AG09309 (cell line): Measurements from ENCODE around the gene P2RX2.

ENCODE experiments used
- DNase-seq: peaks from one replicate; pipeline ENCODE4 v3.0.0-alpha.2; 2010; ENCODE audit warnings: low read depth
- H3K4me3 ChIP-seq: 2 replicates; pipeline ENCODE4 v1.5.1; 2011; ENCODE audit warnings: mild to moderate bottlenecking, low read depth, low read length, moderate library complexity; ENCODE audit not compliant: control insufficient read depth
- TF ChIP-seq, protein P1 (sequence below): IDR thresholded peaks from 2 replicates; pipeline ENCODE4 v1.5.1; 2011; ENCODE audit warnings: mild to moderate bottlenecking, low read depth, low read length, inconsistent platforms; ENCODE audit not compliant: insufficient read depth, control insufficient read depth; ENCODE audit errors: missing control alignments

Gene P2RX2

GRCh38 chr12:132600048-132601032 is 18.2 kb upstream of the P2RX2 start:
- H3K4me3 ChIP-seq, result peak overlapping the region; percentile 54
- DNase-seq, result no peak
- TF ChIP-seq, protein P1, sequence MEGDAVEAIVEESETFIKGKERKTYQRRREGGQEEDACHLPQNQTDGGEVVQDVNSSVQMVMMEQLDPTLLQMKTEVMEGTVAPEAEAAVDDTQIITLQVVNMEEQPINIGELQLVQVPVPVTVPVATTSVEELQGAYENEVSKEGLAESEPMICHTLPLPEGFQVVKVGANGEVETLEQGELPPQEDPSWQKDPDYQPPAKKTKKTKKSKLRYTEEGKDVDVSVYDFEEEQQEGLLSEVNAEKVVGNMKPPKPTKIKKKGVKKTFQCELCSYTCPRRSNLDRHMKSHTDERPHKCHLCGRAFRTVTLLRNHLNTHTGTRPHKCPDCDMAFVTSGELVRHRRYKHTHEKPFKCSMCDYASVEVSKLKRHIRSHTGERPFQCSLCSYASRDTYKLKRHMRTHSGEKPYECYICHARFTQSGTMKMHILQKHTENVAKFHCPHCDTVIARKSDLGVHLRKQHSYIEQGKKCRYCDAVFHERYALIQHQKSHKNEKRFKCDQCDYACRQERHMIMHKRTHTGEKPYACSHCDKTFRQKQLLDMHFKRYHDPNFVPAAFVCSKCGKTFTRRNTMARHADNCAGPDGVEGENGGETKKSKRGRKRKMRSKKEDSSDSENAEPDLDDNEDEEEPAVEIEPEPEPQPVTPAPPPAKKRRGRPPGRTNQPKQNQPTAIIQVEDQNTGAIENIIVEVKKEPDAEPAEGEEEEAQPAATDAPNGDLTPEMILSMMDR, result peak; percentile 82

DNA sequence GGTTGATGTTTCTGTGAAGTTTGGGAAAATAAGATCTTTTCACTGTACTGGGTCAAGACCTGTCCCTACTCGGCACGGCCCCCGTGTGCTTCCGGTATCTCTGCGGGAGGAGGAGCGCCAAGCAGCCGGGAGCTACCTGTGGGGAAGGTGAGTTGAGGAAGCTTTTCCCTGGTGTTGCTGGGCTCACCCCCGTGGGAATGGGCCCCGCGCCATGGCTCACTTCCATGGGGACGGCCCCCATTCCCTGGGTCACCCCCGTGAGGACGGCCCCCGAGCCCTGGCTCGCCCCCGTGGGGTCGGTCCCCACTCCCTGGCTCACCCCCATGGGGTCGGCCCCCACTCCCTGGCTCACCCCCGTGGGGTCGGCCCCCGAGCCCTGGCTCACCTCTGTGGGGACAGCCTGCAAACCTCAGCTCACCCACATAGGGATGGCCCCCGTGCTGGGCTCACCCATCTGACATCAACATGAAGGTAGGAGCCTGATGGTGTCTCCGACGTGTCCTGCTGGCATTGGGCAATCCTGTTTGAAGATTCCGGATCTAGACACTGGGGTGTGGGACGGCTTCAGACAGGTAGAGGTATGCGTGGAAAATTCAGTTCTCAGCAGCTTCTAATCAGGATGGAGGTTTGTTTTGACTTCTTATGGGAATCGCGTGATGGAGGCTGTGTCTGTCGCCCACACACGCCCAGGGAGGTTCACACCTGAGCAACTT is 17.2 kb upstream of the P2RX2 start:
- DNase-seq, result no peak
- TF ChIP-seq, protein P1, result no peak
- H3K4me3 ChIP-seq, result no peak overlapping the region; the same call in 1 of the 2 replicates

- DNase-seq, result no peak
- no peak overlapping the region for H3K4me3 ChIP-seq
- TF ChIP-seq, protein P1, result no peak
Observed at GRCh38 chr12:132602572-132603239, 15.9 kb upstream of the P2RX2 start.

DNA sequence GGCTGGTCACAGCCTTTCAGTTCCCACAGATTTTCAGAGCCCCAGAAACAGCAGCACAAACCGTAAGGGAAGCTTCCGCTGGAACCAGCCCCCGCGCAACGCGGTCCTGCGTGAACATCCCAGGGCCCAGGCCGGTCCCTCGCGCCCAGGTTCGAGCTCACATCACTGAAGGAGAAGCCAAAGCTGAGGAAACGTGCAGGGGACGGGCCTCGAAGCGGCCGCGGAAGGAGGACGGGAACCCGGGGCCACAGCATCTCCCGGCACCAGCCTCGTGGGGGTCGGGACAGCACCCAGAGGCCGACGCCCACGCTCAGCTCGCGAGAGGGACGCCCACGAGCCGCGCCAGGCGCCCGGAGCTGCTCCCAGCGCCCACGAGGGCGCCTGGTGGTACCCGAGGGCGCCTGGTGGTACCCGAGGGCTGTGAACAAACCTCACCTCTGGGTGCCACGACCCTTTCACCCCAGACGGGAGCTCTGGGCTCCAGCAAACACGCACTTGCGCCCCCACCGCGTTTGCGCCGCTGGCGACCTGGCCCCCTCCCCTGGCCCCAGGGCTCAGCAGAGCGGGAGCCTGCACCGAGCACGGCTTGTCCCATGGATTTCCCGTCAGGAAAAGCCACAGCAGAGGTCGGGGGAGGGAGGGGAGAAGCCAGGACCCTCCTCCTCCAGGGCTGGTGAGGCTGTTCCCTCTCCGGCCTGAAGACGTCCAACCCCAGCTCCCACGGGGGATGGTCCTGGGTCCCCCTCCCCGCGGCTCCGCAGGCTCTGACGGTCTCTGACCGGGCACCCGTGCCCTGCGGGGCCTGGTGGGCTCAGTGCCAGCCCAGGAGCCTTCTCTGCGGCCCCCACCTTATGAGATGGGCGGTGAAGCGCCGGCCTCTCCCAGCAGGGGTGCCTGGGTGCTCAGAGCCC is 15.1 kb upstream of the P2RX2 start:
- DNase-seq, result no peak
- no peak overlapping the region for H3K4me3 ChIP-seq
- TF ChIP-seq, protein P1, result no peak

GRCh38 chr12:132604151-132604618 is 14.4 kb upstream of the P2RX2 start:
- TF ChIP-seq, protein P1, result no peak
- DNase-seq, result no peak

More at GRCh38 chr12:132604151-132604618, 14.4 kb upstream of the P2RX2 start:
- H3K4me3 ChIP-seq, result no peak overlapping the region
